Medulla oblongata (tissue), 1 donor: ENCODE results near the gene HGS.
"Not testable (repeated sequence)": the region's sequence is repeated elsewhere in the genome, so short reads cannot be mapped to it uniquely, and the experiment has no call there.

ENCODE experiments used
- DNase-seq: peaks from one replicate; pipeline ENCODE4 v3.0.0-alpha.2; 2015; ENCODE audit errors: extremely low spot score

Gene HGS

DNA sequence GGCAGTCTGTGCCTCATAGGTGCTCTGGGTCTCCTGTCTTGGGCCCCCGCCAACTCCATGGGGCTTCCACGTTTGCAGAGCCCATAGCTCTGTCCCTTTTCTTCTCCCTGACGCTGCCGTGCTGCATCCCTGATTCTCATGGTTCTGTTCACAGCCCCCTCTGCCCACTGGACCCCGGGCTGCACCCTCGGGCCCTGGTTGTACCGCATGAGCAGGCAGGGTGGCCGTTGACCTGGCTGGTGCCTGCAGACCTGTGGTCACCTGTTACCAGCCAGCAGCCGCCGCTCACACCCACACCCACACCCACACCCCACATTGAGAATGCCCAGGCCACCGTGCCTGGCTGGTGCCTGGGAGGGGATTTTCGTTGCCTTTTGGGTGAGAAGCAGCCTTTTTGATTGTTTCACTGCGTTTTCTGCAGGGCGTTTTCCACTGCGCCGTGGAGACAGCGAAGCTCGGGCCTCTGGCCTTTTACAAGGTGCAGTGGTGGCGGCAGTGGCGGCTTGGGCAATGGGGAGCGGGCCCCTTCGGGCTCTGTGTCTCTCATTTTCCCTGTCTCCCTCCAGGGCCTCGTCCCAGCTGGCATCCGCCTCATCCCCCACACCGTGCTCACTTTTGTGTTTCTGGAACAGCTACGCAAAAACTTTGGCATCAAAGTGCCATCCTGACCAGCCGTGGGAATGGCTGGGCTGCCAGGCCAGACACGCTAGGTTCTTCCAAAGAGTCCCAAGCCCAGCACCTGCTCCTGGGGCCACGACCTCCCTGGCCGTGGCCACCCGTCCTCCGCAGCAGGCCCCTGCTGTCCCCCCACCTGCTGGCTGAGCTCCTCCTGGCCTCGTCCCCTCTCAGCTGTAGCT, 35.8 kb downstream of the HGS start:
- no peak for DNase-seq

DNA sequence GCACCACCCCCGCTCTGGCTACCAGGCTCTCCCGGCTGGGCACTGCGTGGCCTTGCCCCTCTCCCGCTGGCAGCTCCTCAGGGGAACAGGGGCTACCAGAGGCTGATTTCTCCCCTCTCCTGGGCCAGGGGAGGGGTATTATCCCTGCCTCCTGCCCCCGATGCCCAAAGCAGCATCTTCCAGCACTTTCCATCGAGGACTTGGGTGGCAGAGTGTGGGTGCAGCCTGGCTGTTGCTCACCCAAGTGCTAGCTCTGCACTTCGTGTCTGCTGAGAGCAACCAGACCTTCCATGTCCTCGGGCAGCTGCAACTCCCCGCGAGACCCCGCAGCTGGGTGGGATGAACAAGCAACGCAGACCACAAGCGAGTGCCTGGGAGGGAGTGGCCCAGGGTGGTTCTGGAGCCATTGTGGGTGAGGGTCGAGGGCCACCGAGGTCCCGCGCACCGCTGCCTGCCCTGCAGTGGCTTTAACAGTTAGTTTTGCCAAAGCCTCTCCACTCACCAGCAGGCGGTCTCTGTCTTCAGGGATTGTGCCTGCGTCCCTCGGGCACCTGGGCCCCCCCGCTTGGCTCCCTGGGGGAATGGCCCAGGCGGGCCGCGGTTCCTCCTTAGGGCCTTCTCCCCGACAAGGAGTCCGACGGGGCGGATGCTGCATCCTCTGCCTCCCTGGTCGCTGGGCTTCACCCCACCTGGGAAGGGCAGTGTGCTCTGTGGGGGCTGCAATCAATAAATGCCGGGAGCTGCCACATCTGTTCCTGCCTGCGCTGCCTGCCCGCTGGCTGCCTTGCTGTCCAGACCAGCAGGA, 36.7 kb downstream of the HGS start:
- DNase-seq: no peak

DNA sequence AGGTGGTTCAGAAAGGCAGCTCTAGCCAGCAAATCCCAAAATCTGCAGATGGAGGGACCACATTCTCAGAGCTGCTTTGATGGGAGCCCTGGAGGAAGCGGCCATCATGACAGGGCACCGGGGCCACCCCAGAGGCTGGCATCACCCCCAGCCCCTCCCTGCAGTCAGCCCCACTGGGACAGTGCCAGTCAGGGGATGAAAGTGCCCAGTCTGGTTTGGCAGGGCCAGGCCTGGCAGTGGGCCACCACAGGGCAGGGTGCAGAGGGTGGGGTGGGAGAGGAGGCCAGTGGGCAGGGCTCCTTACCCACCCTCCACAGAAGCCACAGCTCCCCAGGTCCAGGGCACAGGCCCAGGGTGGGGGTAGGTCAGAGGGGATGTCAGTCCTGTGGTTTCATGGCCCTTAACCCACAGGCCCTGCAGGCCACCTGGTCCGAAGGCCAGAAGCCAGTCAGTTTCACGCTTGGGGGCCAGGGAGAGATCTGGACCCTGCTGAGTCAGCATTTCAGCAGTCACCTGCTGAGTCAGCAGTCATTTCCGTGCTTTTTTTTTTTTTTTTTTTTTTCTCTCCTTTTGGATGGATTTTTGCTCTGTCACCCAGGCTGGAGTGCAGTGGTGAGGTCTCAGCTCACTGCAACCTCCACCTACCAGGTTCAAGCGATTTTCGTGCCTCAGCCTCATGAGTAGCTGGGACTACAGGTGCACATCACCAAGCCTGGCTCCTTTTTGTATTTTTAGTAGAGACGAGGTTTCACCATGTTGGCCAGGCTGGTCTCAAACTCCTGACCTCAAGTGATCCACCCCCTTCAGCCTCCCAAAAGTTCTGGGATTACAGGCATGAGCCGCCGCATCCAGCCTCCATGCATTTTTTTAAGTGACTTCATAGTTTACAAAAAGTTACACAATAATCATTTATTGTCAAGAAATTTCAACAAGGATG, 38.6 kb downstream of the HGS start:
- peak; percentile 45 for DNase-seq

DNA sequence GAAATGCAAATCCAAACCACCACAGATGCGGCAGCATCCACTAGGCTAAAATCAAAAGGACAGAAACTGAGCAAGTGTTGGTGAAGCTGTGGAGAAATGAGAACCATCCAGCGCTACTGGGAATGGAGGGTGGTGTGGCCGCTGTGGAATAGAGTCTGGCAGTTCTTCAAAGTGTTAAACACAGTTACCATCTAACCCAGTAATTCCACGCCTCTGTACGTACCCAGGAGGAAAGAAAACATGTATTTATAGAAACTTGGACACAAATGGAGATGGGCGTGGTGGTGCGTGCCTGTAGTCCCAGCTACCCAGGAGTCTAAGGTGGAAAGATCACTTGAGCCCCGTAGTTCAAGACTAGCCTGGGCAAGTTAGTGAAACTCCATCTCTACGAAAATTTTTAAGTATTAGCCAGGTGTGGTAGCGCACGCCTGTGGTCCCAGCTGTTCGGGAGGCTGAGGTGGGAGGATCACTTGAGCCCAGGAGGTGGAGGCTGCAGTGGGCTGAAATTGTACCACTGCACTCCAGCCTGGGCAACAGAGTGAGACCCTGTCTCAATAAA, 39.9 kb downstream of the HGS start:
- DNase-seq: no peak

DNA sequence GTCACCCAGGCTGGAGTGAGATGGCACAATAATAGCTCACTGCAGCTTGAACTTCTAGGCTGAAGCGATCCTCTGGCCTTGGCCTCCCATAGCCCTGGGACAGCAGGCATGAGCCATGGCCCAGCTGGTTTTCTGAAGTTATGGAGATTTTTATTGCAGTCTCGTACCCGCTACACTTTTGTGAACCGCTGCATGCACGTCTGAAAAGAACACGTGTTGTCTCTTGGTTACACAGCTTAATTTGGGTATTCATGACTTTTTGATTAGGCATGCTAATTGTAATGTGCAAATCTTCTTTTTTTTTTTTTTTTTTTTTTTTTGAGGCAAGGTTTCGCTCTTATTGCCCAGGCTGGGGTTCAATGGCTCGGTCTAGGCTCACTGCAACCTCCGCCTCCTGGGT, 41.6 kb downstream of the HGS start:
- no peak for DNase-seq

DNA sequence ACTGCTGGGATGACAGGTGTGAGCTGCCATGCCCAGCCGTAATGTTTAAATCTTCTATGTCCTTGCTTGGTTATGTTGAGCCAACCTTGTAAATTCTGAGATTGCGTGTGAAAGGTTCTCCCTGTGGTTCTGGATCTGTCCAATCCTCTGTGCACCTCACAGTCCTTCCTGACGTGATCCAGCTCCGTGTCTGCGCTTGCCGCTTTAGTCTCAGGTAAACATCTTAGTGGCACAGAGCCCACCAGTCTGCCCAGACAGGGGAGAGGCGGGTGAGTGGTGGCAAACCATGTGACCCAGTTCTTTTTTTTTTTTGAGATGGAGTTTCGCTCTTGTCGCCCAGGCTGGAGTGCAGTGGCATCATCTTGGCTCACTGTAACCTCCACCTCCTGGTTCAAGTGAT, 42.2 kb downstream of the HGS start:
- DNase-seq: no peak

DNA sequence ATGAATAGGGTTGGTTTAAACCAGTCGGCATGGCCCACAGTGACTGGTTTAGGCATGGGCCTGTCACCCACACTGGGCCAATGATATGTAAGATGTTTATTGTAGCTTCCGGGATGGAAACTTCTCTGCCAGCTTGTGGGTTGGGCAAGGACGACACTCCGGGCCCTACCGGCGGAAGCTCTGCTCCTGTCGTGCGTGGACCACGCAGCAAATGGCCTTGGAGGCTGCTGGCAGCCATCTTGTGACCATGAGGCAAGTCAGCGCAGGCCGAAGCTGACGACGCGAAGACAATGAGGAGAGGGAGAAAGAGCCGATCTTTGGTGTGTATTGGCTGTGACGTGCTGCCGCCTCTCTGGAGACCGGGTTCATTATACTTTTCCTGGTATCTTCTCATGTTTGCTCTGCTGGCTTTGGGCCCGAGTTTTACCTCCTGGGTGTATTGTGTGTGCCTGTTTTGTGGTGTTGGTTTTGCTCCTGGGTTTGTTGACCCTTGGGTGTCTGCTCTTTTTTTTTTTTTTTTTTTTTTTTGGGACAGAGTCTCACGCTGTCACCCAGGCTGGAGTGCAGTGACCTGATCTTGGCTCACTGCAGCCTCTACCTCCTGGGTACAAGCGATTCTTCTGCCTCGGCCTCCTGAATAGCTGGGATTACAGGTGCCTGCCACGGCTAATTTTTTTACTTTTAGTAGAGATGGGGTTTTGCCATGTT, 43.7 kb downstream of the HGS start:
- DNase-seq: no peak

DNA sequence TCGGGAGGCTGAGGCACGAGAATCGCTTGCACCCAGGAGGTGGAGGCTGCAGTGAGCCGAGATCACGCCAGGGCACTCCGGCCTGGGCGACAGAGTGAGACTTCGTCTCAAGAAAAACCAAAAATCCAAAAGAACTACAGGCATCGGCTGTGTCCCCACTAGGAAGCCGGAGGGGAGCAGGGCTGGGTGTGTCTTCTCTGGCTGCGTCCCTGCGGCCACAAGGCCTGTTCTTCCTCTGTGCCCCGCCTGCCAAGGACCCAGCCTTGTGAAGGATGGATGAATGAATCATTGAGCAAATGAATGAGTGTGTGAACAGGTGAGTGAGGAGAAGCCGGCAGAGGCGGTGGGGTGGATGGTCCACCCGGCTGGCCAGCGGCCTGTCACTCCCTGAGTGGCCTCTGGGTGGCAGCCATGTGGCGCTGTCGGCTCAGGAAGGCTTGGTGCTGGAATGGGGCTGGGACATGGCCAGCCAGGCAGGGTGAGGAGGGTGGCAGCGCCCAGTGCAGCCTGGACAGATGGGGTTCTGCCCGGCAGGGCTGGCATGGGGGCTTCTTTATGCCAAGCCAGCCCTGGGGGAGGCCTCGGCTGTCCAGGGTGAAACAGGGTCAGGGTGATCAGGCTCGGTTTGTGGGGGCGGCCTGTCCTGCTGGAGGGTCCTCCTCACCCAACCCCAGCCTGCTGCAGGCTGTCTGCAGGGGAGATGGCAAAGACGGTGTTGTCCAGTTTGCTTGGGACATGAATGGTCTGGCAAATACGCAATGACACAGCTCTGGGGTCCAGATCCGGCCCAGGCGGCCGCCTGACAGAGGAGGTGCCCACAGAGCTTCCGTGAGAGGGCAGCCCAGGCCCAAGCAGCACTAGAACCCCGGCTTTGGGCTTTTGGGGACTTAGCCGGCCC, 49.9 kb downstream of the HGS start:
- DNase-seq: peak; percentile 85

DNA sequence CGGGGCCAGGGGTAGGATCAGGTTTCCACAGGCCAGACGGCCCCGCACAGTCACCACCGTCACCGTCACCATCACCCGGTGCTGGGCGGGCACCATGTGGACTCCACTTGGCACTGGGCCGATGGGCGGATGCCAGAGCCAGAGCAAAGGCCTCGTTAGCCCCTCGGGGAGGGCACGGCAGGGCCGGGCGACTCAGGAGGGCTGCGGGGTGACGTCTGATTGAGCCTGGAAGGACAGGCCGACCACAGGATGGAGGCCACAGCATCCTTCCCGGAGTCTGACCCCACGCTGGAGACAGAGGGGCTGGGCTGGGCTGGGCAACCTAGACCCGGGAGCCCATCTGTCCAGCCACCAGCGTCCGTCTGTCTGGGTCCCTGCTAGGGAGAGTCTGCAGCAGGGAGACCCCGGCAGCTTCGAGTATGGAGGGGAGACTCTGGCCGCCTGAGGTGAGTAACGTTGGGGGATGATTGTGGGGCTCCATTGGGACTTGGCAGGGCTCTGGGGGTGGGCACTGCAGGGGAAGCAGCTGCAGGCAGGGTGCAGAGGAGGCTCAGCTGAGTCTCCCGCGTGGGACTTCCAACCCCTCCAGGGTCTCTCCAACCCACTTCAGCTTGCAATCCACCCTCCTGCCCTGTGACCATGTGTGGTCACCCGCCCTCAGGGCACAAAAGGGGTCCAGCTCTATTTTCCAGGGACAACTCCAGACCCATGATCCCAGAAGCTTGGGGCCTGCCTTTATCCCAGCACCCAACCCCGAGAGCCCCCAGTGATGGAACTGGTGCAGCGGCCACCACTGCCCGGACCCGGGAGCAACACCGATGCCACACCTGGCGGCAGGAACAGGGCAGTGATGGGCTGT, 50.8 kb downstream of the HGS start:
- no peak for DNase-seq

DNA sequence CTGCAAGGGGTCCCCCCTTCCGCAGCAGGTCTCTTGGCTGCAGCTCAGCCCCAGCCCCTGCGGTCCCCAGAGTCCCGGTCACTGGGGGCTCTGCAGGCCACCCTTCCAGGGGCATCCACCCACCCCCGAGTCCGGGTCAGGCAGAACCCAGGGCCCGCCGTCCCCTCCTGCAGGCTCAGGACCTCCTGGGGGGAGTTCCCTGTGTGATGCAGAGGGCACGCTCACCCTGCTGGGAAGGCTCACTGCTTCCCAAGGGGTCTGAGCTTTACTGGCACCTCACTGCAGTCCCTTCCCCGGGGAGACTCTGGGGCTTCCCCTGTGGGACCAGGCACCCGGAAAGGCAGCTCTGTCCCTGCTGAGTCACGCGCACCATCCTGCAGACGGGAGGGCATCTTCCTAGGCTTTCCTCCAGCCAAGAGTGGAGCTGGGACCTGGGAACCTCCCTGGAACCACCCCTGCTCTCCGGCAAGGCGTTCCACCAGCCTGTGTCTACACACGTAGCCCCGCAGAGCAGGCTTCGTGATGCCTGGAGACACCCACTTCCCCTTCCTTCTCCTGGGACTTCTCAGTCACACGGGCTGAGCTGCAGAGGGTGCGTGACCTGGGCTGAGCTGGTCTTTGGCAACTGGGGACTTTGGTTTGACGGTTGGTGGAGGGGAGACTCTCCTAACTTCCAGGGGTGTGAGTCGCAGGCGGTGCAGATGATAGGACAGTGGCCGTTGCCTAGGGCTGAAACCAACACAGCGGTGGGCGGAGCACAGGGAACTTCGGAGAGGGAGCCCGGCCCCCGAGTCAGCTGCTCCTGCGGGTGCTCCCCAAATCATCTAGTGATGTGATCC, 51.7 kb downstream of the HGS start:
- peak; percentile 46 for DNase-seq

DNA sequence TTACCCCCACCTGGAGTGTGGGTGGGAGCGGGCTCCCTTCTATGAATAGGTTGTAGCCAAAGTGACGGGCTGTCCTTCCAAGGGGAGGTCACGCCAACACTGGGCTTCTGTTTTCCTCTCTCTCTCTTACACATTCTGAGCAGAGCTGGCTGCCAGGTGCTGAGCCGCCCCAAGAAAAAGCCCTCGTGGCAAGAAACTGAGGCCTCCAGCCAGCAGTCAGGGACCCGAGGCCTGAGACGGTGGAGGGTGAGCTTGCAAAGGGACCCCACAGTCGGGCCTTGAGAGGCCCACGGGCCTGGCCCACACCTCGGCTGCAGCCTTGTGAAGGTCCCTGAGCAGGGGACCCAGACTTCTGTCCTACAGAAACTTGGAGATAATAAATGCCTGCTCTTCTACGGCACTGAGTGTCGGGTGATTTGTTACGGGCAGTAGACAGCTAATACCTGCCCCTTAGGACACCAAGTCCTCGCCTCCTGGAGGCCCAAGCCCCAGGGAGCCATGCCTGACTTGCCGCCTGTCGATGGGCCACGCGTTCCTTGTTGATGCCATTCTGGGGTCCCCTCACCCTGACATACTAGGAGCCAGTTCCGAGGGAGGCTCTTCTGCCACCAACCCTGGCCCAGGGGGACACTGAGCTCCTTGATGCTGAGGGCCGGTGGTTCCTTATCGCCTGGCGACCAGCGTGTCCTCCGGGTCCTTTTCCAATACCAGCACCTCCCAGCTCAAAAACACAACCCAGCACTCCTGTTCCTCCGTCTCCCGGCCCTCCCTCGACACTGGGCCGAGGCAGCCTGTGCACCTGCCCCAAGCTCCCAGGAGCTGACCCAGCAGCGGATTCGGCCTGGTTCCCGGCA, 54.4 kb downstream of the HGS start:
- no peak for DNase-seq

DNA sequence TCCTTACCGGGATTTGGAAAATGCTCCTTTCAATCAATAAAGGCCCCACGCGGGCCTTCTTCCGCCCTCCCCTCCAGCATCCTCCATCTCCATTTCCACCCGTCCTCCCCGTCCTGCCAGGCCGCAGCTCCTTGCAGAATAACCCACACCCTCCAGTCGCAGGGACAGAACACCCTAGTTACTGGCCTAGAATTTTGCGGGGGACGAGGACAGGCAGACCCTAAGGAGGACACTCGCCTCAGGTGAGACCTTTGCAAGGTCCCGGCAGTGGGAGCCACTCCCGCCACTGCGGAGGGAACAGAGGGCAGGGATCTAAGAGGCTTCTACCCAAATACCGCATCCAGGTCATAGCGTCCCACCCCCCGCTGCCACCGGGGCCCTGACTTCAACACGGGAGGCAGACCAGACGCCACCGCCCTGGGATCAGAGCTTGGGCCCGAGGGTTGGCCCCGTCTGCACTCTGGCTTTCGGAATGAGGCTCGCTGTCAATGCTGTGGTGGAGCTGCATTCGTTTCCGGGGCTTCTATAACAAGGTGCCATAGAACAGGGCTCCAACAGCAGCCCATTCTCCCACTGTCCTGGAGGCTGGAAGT, 55.1 kb downstream of the HGS start:
- no peak for DNase-seq

DNA sequence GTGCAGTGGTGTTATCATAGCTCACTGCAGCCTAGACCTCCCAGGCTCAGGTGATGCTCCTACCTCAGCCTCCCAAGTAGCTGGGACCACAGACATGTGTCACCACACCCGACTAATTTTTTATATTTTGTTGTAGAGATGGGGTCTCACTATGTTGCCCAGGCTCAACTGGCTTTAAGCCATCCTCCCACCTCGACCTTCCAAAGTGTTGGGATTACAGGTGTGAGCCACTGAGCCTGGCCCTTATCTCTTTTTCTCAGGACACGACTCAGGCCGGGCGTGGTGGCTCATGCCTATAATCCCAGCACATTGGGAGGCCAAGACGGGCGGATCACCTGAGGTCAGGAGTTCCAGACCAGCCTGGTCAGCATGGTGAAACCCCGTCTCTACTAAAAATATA, 55.8 kb downstream of the HGS start:
- DNase-seq: not testable (repeated sequence)

DNA sequence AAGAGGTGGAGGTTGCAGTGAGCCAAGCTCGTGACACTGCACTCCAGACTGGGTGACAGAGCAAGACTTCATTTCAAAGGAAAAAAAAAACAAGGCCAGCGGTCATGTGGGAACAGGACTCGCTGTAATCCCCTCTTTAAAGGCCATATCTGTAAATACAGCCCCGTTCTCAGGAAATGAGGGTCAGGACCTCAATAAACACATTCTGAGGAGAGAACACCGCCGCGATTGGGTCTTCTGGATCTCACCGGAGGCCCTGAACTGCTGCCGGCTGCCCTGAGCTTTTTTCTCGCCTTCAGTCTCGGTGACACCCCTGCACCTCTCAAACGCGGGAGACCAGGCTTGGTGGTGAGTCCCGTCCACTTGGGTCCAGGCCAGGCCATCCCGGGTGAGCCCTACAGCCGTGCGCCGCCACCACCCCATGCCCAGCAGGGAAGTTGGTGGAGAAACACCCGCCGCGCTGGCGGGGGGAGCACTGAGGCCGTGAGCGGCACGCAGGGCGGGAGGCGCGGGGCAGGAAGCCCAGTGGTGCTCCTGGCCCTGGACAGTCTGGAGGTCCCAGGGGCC, 56.7 kb downstream of the HGS start:
- DNase-seq: no peak

DNA sequence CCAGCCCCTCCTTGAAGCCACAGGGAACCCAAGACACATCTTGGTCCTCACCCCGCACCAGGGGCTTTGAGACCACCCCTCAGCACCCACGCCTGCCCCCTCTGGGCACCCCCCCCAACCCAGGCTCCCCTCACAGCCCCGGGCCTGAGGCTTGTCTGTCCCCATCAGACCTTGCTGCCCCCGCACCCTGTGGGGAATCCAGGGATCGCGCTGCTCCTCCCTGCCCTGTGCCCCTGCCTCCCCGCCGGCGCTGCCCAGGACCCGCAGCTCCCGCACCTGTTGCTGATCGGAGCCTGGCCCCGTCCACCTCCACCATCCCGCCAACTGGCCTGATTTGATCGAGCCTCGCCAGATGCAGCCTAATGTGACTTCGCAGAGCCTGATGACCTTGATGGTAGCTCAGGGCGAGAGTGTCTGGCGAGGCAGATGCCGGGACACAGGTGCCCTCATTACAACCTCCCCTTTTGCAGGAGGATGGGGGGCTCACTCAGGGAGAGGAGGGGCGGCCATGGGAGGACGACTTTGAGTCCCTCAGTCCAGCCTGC, 57.3 kb downstream of the HGS start:
- no peak for DNase-seq
